ENCODE data around the gene SLC24A4.

The SLC24A4 gene

GRCh38 chr14:92538412-92538985 lies 215.5 kb downstream of the SLC24A4 start:
- Histone ChIP-seq H3K9me3 (ENCODE audit: insufficient read depth, low read length) (no peaks in the 10 kb centered on the region), H3K4me2 (ENCODE audit: low read depth, low read length, poor library complexity, severe bottlenecking) (no peak overlapping the region), H3K36me3 (ENCODE audit: low read length) (no peaks in the 10 kb centered on the region), H3F3A (ENCODE audit: insufficient read depth) (no peaks in the 10 kb centered on the region), H3K4me3 (ENCODE audit: insufficient read depth, low read length, poor library complexity, severe bottlenecking) (no peak overlapping the region), H2AFZ (ENCODE audit: low read depth, low read length, severe bottlenecking) (no peak overlapping the region), H3K27me3 (ENCODE audit: low read length) (no peaks in the 10 kb centered on the region), H4K20me1 (ENCODE audit: low read depth, low read length) (no peaks in the 10 kb centered on the region), H3K27ac (ENCODE audit: low read depth, low read length) (no peak overlapping the region), H3K79me2 (ENCODE audit: insufficient read depth, low read length) (no peaks in the 10 kb centered on the region), H3K9ac (ENCODE audit: low read length) (no peak overlapping the region), H3K9me2 (replicated peaks; ENCODE audit: insufficient read depth, low read length) (no peaks in the 10 kb centered on the region)
- no peak for TF ChIP-seq EZH2phosphoT487 (conservative IDR thresholded peaks at IDR 0.05; ENCODE audit: low read length)
- no peak for TF ChIP-seq CTCF (IDR thresholded peaks at IDR 0.05; ENCODE audit: insufficient read depth, low read length, poor library complexity, severe bottlenecking)

- Histone ChIP-seq H3K9me3 (ENCODE audit: insufficient read depth, low read length) (no peaks in the 10 kb centered on the region), H3K9ac (ENCODE audit: low read length) (no peak overlapping the region), H3K27ac (ENCODE audit: low read depth, low read length) (no peak overlapping the region), H3K4me2 (ENCODE audit: low read depth, low read length, poor library complexity, severe bottlenecking) (no peak overlapping the region), H3F3A (ENCODE audit: insufficient read depth) (no peaks in the 10 kb centered on the region), H3K9me2 (replicated peaks; ENCODE audit: insufficient read depth, low read length) (no peaks in the 10 kb centered on the region), H3K79me2 (ENCODE audit: insufficient read depth, low read length) (no peaks in the 10 kb centered on the region), H2AFZ (ENCODE audit: low read depth, low read length, severe bottlenecking) (no peak overlapping the region), H4K20me1 (ENCODE audit: low read depth, low read length) (no peaks in the 10 kb centered on the region), H3K27me3 (ENCODE audit: low read length) (no peaks in the 10 kb centered on the region), H3K4me3 (ENCODE audit: insufficient read depth, low read length, poor library complexity, severe bottlenecking) (no peak overlapping the region), H3K36me3 (ENCODE audit: low read length) (no peaks in the 10 kb centered on the region)
- TF ChIP-seq CTCF (IDR thresholded peaks at IDR 0.05; ENCODE audit: insufficient read depth, low read length, poor library complexity, severe bottlenecking) (no peak), EZH2phosphoT487 (conservative IDR thresholded peaks at IDR 0.05; ENCODE audit: low read length) (no peak)
Observed at GRCh38 chr14:92539419-92539818, 216.5 kb downstream of the SLC24A4 start.

- H3K79me2 ChIP-seq (ENCODE audit: insufficient read depth, low read length), result no peaks in the 10 kb centered on the region
Observed at GRCh38 chr14:92539875-92540274, 216.9 kb downstream of the SLC24A4 start.

More at GRCh38 chr14:92539875-92540274, 216.9 kb downstream of the SLC24A4 start:
- no peak overlapping the region for H3K9ac ChIP-seq (ENCODE audit: low read length)
- no peaks in the 10 kb centered on the region for H3K9me3 ChIP-seq (ENCODE audit: insufficient read depth, low read length)
- no peaks in the 10 kb centered on the region for H3F3A ChIP-seq (ENCODE audit: insufficient read depth)
- TF ChIP-seq EZH2phosphoT487 (conservative IDR thresholded peaks at IDR 0.05; ENCODE audit: low read length), result no peak
- TF ChIP-seq CTCF (IDR thresholded peaks at IDR 0.05; ENCODE audit: insufficient read depth, low read length, poor library complexity, severe bottlenecking), result no peak
- H4K20me1 ChIP-seq (ENCODE audit: low read depth, low read length), result no peaks in the 10 kb centered on the region
- H2AFZ ChIP-seq (ENCODE audit: low read depth, low read length, severe bottlenecking), result no peak overlapping the region
- no peak overlapping the region for H3K4me3 ChIP-seq (ENCODE audit: insufficient read depth, low read length, poor library complexity, severe bottlenecking)
- no peak overlapping the region for H3K27ac ChIP-seq (ENCODE audit: low read depth, low read length)
- H3K36me3 ChIP-seq (ENCODE audit: low read length), result no peaks in the 10 kb centered on the region
- H3K4me2 ChIP-seq (ENCODE audit: low read depth, low read length, poor library complexity, severe bottlenecking), result no peak overlapping the region
- H3K9me2 ChIP-seq (replicated peaks; ENCODE audit: insufficient read depth, low read length), result no peaks in the 10 kb centered on the region
- no peaks in the 10 kb centered on the region for H3K27me3 ChIP-seq (ENCODE audit: low read length)
